ENCODE results near the gene DYNC2LI1.
A peak's percentile ranks its signal among the peaks of the same experiment; 100 is the strongest.
"Not testable (repeated sequence)": the region's sequence is repeated elsewhere in the genome, so short reads cannot be mapped to it uniquely, and the experiment has no call there.

Gene DYNC2LI1

DNA sequence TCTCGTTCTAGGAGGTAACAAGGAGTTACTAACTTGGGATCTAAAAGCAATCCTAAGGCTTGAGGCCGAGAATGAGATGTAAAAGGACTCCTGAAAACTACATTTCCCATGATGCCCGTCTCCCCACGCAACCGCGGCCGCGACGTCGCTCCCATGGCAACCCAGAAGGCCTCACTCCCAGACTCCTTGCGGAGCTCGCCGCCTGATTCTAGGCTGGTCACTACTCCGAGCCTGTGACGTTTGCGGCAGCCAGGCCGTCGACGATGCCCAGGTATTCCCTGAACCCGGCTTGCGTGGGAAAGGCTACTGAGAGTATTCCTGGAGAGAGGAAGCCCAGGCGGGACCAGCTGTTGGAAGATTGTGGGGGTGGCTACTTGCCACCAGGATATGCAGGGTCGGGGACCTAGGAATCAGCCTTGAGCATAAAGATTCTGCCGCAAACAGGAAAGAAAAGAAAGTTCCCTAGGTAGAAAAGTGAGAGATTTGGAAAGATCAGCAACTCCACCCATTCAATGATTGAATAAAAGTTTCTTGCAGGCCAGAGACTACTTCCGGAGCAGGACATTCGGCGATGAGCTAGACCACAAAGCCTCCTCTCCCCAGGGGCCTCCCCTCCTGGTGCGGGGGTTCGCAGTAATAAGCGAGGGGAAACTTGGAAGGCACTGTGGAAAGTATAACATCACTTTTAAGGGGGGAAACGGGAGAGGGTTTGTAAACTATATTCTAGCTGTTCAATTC is at the start of gene DYNC2LI1:
TSS of gene DYNC2LI1 (plus strand) at position 164 of the 738 bp plus-strand sequence. CDS start at position 264, 100 bp downstream.
- TF ChIP-seq, protein P1, sequence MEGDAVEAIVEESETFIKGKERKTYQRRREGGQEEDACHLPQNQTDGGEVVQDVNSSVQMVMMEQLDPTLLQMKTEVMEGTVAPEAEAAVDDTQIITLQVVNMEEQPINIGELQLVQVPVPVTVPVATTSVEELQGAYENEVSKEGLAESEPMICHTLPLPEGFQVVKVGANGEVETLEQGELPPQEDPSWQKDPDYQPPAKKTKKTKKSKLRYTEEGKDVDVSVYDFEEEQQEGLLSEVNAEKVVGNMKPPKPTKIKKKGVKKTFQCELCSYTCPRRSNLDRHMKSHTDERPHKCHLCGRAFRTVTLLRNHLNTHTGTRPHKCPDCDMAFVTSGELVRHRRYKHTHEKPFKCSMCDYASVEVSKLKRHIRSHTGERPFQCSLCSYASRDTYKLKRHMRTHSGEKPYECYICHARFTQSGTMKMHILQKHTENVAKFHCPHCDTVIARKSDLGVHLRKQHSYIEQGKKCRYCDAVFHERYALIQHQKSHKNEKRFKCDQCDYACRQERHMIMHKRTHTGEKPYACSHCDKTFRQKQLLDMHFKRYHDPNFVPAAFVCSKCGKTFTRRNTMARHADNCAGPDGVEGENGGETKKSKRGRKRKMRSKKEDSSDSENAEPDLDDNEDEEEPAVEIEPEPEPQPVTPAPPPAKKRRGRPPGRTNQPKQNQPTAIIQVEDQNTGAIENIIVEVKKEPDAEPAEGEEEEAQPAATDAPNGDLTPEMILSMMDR (IDR thresholded peaks at IDR 0.05; ENCODE audit: low read depth, low read length) = no peak

DNA sequence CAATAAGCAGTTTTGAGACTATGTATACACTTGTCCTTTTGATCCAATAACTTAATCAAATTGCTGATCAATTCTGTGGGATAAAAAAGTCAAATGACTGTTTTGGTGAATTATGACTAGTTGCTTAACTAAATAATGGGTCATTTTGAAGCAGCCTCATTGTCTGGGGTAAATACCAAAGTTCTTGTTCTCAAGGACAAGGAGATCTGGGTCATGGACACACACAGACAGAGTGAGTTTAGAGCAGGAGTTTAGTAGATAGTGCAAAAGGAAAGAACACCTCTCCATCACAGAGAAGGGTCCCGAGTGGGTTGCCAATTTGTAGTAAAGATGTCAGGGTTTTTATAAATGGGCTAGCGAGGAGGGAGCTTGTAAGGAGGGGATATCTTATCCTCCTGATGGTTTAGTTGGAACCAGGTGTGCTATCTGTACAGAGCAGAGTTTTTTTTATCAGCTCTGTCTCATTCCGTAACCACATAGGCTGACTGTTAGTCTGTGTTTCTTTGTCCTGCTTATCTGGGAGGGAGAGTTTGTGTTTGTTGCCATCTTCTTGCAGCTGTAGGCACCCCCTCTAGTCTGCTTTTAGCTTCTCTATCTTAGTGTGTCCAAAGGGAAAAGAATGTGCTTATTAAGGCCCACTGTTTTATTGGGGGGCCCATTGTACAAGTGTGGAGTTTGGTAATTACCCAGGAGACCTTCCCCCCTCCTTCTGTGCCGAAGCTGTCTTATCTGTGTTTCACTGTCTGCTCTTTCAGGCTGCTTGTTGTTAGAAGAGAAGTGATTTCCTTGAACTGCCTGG is 48.9 kb upstream of the DYNC2LI1 start:
- TF ChIP-seq, protein P1 (IDR thresholded peaks at IDR 0.05; ENCODE audit: low read depth, low read length) = no peak
- no peak for DNase-seq (ENCODE audit: extremely low read depth, low read depth)

More for the DNA sequence above, at the start of gene DYNC2LI1:
- DNase-seq (ENCODE audit: extremely low read depth, low read depth) = peak; percentile 65

DNA sequence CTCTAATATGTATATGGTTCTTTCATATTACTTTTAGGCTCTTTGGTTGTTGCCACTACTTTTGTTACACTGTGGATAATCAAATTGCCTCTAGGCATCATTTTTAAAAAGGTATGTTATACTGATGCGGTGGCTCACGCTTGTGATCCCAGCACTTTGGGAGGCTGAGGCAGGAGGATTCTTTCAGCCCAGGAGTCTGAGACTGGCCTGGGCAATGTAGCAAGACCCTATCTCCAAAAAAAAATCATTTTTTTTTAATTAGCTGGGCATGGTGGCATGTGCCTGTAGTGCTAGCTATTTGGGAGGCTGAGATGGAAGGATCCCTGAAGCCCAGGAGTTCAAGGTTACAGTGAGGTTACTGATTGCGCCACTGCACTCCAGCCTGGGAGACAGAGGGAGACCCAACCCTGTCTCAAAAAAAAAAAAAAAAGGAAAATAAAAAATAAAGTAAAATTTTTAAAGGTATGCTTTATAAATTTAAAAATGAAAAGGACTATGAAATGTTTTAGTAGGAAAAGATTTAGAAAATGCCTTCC is 48.1 kb upstream of the DYNC2LI1 start:
- TF ChIP-seq, protein P1 (IDR thresholded peaks at IDR 0.05; ENCODE audit: low read depth, low read length) = no peak
- DNase-seq (ENCODE audit: extremely low read depth, low read depth) = no peak

DNA sequence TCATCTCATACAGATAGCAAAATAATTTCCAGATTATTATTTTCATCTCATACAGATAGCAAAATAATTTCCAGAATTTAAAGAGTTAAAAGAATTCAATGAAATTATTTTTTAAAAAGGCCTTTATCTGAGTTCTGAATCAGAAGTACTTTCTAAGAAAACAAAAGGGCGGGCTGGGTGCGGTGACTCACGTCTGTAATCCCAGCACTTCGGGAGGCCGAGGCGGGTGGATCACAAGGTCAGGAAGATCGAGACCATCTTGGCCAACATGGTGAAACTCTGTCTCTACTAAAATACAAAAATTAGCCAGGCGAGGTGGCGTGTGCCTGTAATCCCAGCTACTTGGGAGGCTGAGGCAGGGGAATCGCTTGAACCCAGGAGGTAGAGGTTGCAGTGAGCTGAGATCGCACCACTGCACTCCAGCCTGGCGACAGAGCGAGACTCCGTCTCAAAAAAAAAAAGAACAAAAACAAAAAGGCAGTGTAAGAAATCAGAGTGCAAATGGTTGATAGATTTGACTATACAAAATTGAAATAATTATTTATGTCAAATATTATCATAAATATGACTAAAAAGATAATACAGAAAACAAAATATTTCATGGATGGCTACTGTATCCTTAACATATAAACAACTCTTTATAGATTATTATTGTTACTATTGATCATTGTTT is 46.7 kb upstream of the DYNC2LI1 start:
- not testable (repeated sequence) for DNase-seq (ENCODE audit: extremely low read depth, low read depth)

DNA sequence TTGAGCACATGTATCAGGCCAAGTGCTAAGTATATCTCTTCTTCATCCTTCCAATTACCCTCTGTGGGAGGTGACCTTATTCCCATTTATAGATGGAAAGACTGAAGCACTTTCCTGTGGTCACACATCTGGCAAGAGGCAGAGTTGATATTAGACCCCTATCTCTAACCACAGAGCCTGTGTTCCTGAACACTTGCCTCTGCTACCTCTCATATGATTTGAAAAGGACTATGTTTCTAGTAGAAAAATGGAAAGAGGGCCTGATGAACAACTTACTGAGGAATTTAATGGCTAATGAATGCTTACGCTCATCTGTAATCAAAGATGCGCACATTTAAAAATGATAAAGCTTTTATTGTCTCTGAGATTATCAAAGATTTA is 46.2 kb upstream of the DYNC2LI1 start:
- TF ChIP-seq, protein P1 (IDR thresholded peaks at IDR 0.05; ENCODE audit: low read depth, low read length) = no peak
- no peak for DNase-seq (ENCODE audit: extremely low read depth, low read depth)

DNA sequence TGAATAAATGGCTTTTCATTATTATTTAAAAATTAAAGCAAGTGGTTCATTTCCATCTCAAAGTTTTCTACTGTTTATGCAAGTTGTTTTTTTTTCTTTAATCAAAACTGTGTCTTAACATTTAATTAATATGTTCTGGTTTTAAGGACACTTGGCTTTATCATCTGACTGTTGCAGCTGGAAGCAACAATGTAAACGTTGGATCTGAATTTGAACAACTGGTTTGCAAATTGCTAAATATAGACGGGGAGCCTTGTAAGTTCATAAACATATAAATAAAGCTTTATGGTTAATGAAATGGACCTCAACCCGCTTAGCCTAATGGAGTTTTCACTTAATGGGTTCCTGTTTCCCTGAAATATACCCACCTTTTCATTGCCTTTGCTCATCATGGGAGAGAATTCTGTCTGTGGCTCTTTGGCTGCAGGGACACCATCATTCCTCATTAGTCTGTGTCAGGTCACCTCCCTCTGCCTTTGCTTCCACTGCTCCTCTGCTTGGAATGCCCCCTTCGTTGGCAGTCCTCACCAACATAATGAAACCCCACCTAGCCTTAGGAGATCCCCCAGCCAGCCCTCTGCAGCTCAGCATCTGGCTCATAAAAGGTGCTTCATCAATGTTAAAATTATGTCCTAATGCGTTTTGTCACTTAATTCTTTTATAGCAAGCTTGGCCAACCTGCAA is 44.2 kb upstream of the DYNC2LI1 start:
- no peak for DNase-seq (ENCODE audit: extremely low read depth, low read depth)
- TF ChIP-seq, protein P1 (IDR thresholded peaks at IDR 0.05; ENCODE audit: low read depth, low read length) = no peak

DNA sequence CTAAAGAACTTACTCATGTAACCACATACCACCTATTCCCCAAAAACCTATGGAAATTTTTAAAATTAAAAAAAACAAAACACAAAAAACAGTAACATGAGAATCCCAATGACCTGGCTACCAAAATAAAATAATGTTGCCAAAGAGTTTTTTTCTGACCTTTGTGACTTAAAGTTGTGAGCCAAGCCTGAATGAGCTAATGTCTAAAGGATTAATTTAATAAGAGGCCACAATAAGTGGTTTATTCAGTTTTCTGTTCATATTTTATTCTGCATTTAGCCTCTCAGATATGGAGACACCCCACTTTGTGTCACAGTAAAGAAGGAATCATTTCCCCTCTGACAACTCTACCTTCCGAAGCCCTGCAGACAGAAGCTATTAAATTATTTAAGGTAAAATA is 42.6 kb upstream of the DYNC2LI1 start:
- TF ChIP-seq, protein P1 (IDR thresholded peaks at IDR 0.05; ENCODE audit: low read depth, low read length) = no peak
- no peak for DNase-seq (ENCODE audit: extremely low read depth, low read depth)

Measured in AG09319 (cell line).